ENCODE measurements around the gene RBM20. TPM values are rescaled to one million over a fixed set of nuclear protein-coding genes. Genes with fewer than 3 reads are reported as not detected.

The RBM20 gene
- total and polyA plus RNA-seq, 10 of the 15 experiments (the other 5 are each of a cell fraction or from before 2014, with no cell fraction given) = 0.04 to 0.26 (median 0.15) TPM

- no peak; the same call in 1 of the 2 replicates for TF ChIP-seq USF2 (IDR thresholded peaks at IDR 0.05; ENCODE audit: borderline replicate concordance, low read depth, low read length)
- TF ChIP-seq POLR2A (IDR thresholded peaks at IDR 0.05; ENCODE audit: low read depth, low read length) = no peak; the same call in 1 of the 2 replicates
- TF ChIP-seq BCL11A (IDR thresholded peaks at IDR 0.05; ENCODE audit: low read depth, low read length) = peak; percentile 90
- no peak for TF ChIP-seq JUND (IDR thresholded peaks at IDR 0.05; ENCODE audit: low read depth, low read length)
- no peak for TF ChIP-seq HDAC6 (IDR thresholded peaks at IDR 0.05; ENCODE audit: unreplicated experiment)
- peak; percentile 54; the same call in 1 of the 2 replicates for TF ChIP-seq JUNB (IDR thresholded peaks at IDR 0.05)
- TF ChIP-seq ATF3 (IDR thresholded peaks at IDR 0.05; ENCODE audit: borderline replicate concordance, extremely low read depth, low read depth, low read length) = no peak
- peak; percentile 51; the same call in 1 of the 2 replicates for TF ChIP-seq ZNF24 (IDR thresholded peaks at IDR 0.05)
- peak; percentile 87 for TF ChIP-seq ZNF687 (IDR thresholded peaks at IDR 0.05)
- TF ChIP-seq PKNOX1 (IDR thresholded peaks at IDR 0.05) = peak; percentile 37; the same call in 1 of the 2 replicates
- no peak for TF ChIP-seq LARP7 (IDR thresholded peaks at IDR 0.05)
- peak in 1 of 2 experiments; percentile 93; a peak in 2 of 4 replicates for TF ChIP-seq ETV6 (conservative IDR thresholded peaks at IDR 0.05 in 1 of 2, IDR thresholded peaks at IDR 0.05 in 1 of 2; ENCODE audit: borderline replicate concordance in 1 of 2, low read depth in 1 of 2)
- peak; percentile 17 for TF ChIP-seq POLR2AphosphoS5 (IDR thresholded peaks at IDR 0.05; ENCODE audit: low read length)
- TF ChIP-seq ZBTB33 (IDR thresholded peaks at IDR 0.05) = no peak
- no peak for TF ChIP-seq NKRF (conservative IDR thresholded peaks at IDR 0.05)
- TF ChIP-seq HCFC1 (IDR thresholded peaks at IDR 0.05; ENCODE audit: low read length) = no peak
- no peak for TF ChIP-seq PAX8 (IDR thresholded peaks at IDR 0.05)
- TF ChIP-seq RUNX3 (IDR thresholded peaks at IDR 0.05; ENCODE audit: low read length) = peak; percentile 93
Observed at GRCh38 chr10:110843031-110843430, 198.9 kb downstream of the RBM20 start (continued).

Measured in GM12878 (cell line).